ENCODE data around the gene AWAT2.

The AWAT2 gene

DNA sequence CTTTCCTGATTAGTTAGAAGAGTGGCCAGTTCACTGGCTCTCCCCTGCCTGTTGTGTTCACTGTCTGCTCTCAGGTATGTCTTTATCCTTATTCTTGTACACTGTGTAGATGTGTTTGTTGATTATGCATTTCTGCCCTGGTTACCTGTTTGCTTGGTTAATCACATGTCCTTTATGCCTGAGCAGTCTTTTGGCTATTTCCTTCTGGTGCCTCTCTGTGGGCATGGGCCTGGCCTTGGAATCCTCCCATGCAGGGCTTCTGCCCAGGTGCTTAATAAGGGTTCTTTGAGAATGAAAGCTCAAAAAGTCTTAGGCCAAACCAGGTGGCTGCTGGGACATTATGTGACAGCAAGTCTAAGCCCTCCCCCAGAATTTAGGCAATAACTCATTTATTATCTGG lies 39.0 kb upstream of the AWAT2 start:
- H3K4me3 ChIP-seq (ENCODE audit: low read depth, low read length): no peak overlapping the region
- no peaks in the 10 kb centered on the region for H3K27me3 ChIP-seq (ENCODE audit: insufficient read depth, low read length)
- no peaks in the 10 kb centered on the region for H3K79me1 ChIP-seq (ENCODE audit: low read length)
- H2BK120ac ChIP-seq (ENCODE audit: insufficient read depth, low read length, poor library complexity): no peak overlapping the region
- no peaks in the 10 kb centered on the region for H3K4me1 ChIP-seq (ENCODE audit: control insufficient read depth in 1 of 2, insufficient read depth in 2 of 2, low read length in 2 of 2)
- H3K9me3 ChIP-seq (ENCODE audit: insufficient read depth, low read depth, low read length): no peaks in the 10 kb centered on the region
- no peak overlapping the region for H3K23ac ChIP-seq (ENCODE audit: low read length)
- no peak overlapping the region for H3K18ac ChIP-seq (ENCODE audit: low read length)
- peak in 1 of 2 donors; percentile 32 for DNase-seq
- no peak overlapping the region for H2BK12ac ChIP-seq (ENCODE audit: low read length)
- H3K27ac ChIP-seq (ENCODE audit: low read depth, low read length): no peak overlapping the region
- no peak overlapping the region for H4K8ac ChIP-seq (ENCODE audit: low read depth, low read length)
- H2AK5ac ChIP-seq (ENCODE audit: low read length): no peak overlapping the region
- H3K4ac ChIP-seq (ENCODE audit: low read depth, low read length): no peak overlapping the region
- no peaks in the 10 kb centered on the region for H3K79me2 ChIP-seq (ENCODE audit: control insufficient read depth, insufficient read depth, low read length, poor library complexity)
- no peaks in the 10 kb centered on the region for H3K36me3 ChIP-seq (ENCODE audit: control insufficient read depth in 1 of 2, insufficient read depth in 2 of 2, low read length in 2 of 2)
- no peak overlapping the region for H4K12ac ChIP-seq (ENCODE audit: low read depth, low read length)
- no peak overlapping the region for H2AFZ ChIP-seq (ENCODE audit: insufficient read depth, low read length, poor library complexity)
- H3K4me2 ChIP-seq (ENCODE audit: low read length): no peak overlapping the region
- H4K91ac ChIP-seq (ENCODE audit: low read depth, low read length): no peak overlapping the region
- H3K14ac ChIP-seq (ENCODE audit: low read length): no peak overlapping the region
- H3K9ac ChIP-seq (ENCODE audit: low read length): no peak overlapping the region
- no peak overlapping the region for H2BK5ac ChIP-seq (ENCODE audit: low read depth, low read length, poor library complexity)

DNA sequence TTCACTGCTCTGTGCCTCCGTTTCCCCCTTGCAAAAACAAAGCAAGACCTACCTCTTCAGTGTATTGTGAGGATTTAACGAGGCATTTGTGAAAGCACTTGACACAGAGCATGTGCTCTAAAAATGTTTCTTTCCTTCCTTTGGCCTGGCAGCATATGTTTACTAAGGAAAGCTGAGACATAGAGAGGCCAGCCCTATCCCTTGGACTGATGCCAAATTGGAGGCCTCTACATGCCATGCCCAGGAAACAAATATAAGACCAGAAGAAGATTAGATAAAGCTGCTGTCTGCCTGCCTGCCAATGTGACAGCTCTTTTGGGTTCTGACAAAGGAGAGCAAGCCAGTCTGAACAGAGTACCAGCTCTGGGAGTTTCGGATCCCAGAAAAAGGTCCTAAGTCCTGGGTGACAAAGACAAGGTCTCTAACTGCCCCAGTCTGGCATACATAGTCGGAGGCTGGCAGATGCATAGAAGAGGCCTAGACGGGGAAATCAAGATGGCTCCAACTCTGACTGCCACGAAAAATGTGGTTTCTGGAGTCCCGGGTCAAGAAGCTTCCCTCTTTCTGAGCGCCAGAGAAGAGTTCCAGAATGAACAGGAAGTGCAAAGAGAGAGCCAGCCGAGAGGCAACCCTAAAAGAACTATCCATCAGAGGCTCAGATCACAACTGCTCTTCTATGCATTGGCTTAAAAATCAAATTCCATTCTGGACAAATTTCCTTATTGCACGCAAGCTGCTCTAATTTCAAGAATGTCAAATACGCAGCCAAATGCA lies 38.3 kb upstream of the AWAT2 start:
- Histone ChIP-seq H3K79me1 (ENCODE audit: low read length) (no peaks in the 10 kb centered on the region), H3K27me3 (ENCODE audit: insufficient read depth, low read length) (no peaks in the 10 kb centered on the region), H3K14ac (ENCODE audit: low read length) (no peak overlapping the region), H2BK120ac (ENCODE audit: insufficient read depth, low read length, poor library complexity) (no peak overlapping the region), H4K8ac (ENCODE audit: low read depth, low read length) (no peak overlapping the region), H3K27ac (ENCODE audit: low read depth, low read length) (no peak overlapping the region), H3K18ac (ENCODE audit: low read length) (no peak overlapping the region), H2AFZ (ENCODE audit: insufficient read depth, low read length, poor library complexity) (no peak overlapping the region), H3K4me3 (ENCODE audit: low read depth, low read length) (no peak overlapping the region), H3K9me3 (ENCODE audit: insufficient read depth, low read depth, low read length) (no peaks in the 10 kb centered on the region), H2BK5ac (ENCODE audit: low read depth, low read length, poor library complexity) (no peak overlapping the region), H3K9ac (ENCODE audit: low read length) (no peak overlapping the region), H3K36me3 (ENCODE audit: control insufficient read depth in 1 of 2, insufficient read depth in 2 of 2, low read length in 2 of 2) (no peaks in the 10 kb centered on the region), H3K4me2 (ENCODE audit: low read length) (no peak overlapping the region), H3K4me1 (ENCODE audit: control insufficient read depth in 1 of 2, insufficient read depth in 2 of 2, low read length in 2 of 2) (no peaks in the 10 kb centered on the region), H3K23ac (ENCODE audit: low read length) (no peak overlapping the region), H4K12ac (ENCODE audit: low read depth, low read length) (no peak overlapping the region), H2BK12ac (ENCODE audit: low read length) (no peak overlapping the region), H3K4ac (ENCODE audit: low read depth, low read length) (no peak overlapping the region), H3K79me2 (ENCODE audit: control insufficient read depth, insufficient read depth, low read length, poor library complexity) (no peaks in the 10 kb centered on the region), H2AK5ac (ENCODE audit: low read length) (no peak overlapping the region), H4K91ac (ENCODE audit: low read depth, low read length) (no peak overlapping the region)
- WGBS (ENCODE audit: extremely low coverage, insufficient coverage, insufficient read length): no CpG with 5 or more reads among the region's 11 CpGs
- DNase-seq: no peak

DNA sequence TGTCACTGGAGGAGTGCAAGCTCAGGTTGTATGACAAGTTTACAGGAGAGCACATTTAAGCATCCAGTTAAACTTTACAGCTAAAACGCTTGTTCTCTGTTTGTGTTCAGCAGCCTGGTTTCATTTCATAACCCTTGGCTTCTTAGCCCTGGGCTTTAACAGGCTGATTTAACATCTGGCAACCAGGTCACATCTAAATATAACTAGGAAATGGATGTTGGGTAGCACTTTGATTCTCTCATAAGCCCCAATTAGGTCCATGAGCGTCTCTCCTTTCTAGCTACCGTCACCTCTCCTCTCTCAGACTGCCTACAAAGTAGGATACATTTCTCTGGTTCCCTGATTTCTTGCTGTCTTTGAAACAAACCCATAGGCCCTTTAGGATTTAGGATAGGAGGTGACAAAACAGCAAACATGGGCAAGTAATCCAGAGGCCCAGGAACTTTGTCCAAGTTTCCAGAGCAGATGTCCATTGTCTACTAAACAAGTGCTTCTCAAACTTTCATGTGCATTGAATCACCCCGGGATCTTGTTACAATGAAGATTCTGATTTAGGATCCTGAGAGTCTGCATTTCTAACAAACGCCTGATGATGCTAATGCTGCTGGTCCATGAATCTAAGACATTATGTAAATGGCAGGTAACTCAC lies 35.0 kb upstream of the AWAT2 start:
- no peaks in the 10 kb centered on the region for H3K9me3 ChIP-seq (ENCODE audit: insufficient read depth, low read depth, low read length)
- WGBS (ENCODE audit: extremely low coverage, insufficient coverage, insufficient read length): no CpG with 5 or more reads among the region's 5 CpGs
- H3K4me1 ChIP-seq (ENCODE audit: control insufficient read depth in 1 of 2, insufficient read depth in 2 of 2, low read length in 2 of 2): no peaks in the 10 kb centered on the region
- no peak overlapping the region for H2BK5ac ChIP-seq (ENCODE audit: low read depth, low read length, poor library complexity)
- no peak overlapping the region for H3K18ac ChIP-seq (ENCODE audit: low read length)
- no peak overlapping the region for H2BK12ac ChIP-seq (ENCODE audit: low read length)
- H3K9ac ChIP-seq (ENCODE audit: low read length): no peak overlapping the region
- no peak overlapping the region for H2AK5ac ChIP-seq (ENCODE audit: low read length)
- H2BK120ac ChIP-seq (ENCODE audit: insufficient read depth, low read length, poor library complexity): no peak overlapping the region
- no peak overlapping the region for H2AFZ ChIP-seq (ENCODE audit: insufficient read depth, low read length, poor library complexity)
- no peaks in the 10 kb centered on the region for H3K79me1 ChIP-seq (ENCODE audit: low read length)
- no peak overlapping the region for H3K14ac ChIP-seq (ENCODE audit: low read length)
- H3K36me3 ChIP-seq (ENCODE audit: control insufficient read depth in 1 of 2, insufficient read depth in 2 of 2, low read length in 2 of 2): no peaks in the 10 kb centered on the region
- no peaks in the 10 kb centered on the region for H3K79me2 ChIP-seq (ENCODE audit: control insufficient read depth, insufficient read depth, low read length, poor library complexity)
- H3K27me3 ChIP-seq (ENCODE audit: insufficient read depth, low read length): no peaks in the 10 kb centered on the region
- no peak overlapping the region for H4K8ac ChIP-seq (ENCODE audit: low read depth, low read length)
- DNase-seq: no peak
- H4K91ac ChIP-seq (ENCODE audit: low read depth, low read length): no peak overlapping the region
- no peak overlapping the region for H4K12ac ChIP-seq (ENCODE audit: low read depth, low read length)
- H3K23ac ChIP-seq (ENCODE audit: low read length): no peak overlapping the region
- no peak overlapping the region for H3K27ac ChIP-seq (ENCODE audit: low read depth, low read length)
- no peak overlapping the region for H3K4me3 ChIP-seq (ENCODE audit: low read depth, low read length)
- no peak overlapping the region for H3K4ac ChIP-seq (ENCODE audit: low read depth, low read length)
- no peak overlapping the region for H3K4me2 ChIP-seq (ENCODE audit: low read length)

DNA sequence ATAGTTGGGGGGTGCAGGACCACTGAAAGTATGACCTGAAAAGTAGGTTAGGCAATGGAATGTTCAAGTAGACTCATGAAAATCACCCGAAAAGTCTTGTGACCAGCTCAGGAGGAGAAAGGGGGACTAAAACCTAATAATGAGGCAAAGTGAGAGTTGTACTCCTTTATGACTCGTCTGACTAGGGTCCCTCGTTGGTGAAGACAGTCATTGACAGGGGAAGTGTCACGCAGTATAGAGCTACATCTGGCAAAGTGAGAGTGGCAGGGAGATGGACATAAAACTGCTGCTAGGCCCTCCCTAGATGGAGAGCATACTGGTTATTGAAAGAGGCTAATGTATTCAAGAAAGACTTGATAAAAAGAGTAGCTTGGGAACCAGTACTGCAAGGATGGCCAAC lies 33.0 kb upstream of the AWAT2 start:
- Histone ChIP-seq H3K4me2 (ENCODE audit: low read length) (no peak overlapping the region), H2BK120ac (ENCODE audit: insufficient read depth, low read length, poor library complexity) (no peak overlapping the region), H3K27ac (ENCODE audit: low read depth, low read length) (no peak overlapping the region), H3K14ac (ENCODE audit: low read length) (no peak overlapping the region), H4K12ac (ENCODE audit: low read depth, low read length) (no peak overlapping the region), H2AK5ac (ENCODE audit: low read length) (no peak overlapping the region), H3K4me1 (ENCODE audit: control insufficient read depth in 1 of 2, insufficient read depth in 2 of 2, low read length in 2 of 2) (no peaks in the 10 kb centered on the region), H3K23ac (ENCODE audit: low read length) (no peak overlapping the region), H3K4ac (ENCODE audit: low read depth, low read length) (no peak overlapping the region), H3K36me3 (ENCODE audit: control insufficient read depth in 1 of 2, insufficient read depth in 2 of 2, low read length in 2 of 2) (no peaks in the 10 kb centered on the region), H2AFZ (ENCODE audit: insufficient read depth, low read length, poor library complexity) (no peak overlapping the region), H4K8ac (ENCODE audit: low read depth, low read length) (no peak overlapping the region), H4K91ac (ENCODE audit: low read depth, low read length) (no peak overlapping the region), H3K79me1 (ENCODE audit: low read length) (no peaks in the 10 kb centered on the region), H3K9me3 (ENCODE audit: insufficient read depth, low read depth, low read length) (no peaks in the 10 kb centered on the region), H3K79me2 (ENCODE audit: control insufficient read depth, insufficient read depth, low read length, poor library complexity) (no peaks in the 10 kb centered on the region), H3K9ac (ENCODE audit: low read length) (no peak overlapping the region), H3K27me3 (ENCODE audit: insufficient read depth, low read length) (no peaks in the 10 kb centered on the region), H3K18ac (ENCODE audit: low read length) (no peak overlapping the region), H2BK12ac (ENCODE audit: low read length) (no peak overlapping the region), H3K4me3 (ENCODE audit: low read depth, low read length) (no peak overlapping the region), H2BK5ac (ENCODE audit: low read depth, low read length, poor library complexity) (no peak overlapping the region)
- no peak for DNase-seq
- no CpG with 5 or more reads among the region's 4 CpGs for WGBS (ENCODE audit: extremely low coverage, insufficient coverage, insufficient read length)

Data from trophoblast cell (in vitro differentiated cells and primary cell).